H9 (cell line): ENCODE data around the gene TTYH1. TPM values are rescaled to one million over a fixed set of nuclear protein-coding genes. Genes with fewer than 3 reads are reported as not detected.

Experiments
- DNase-seq: peaks from one replicate; pipeline ENCODE4 v3.0.0-alpha.2; 2017
- H2AFZ ChIP-seq: one replicate; pipeline ENCODE4 v1.6.1; 2013; ENCODE audit warnings: mild to moderate bottlenecking, low read length, control low read depth, moderate library complexity
- H2AK5ac ChIP-seq: 2 replicates; pipeline ENCODE4 v1.6.1; 2013; ENCODE audit warnings: low read length, control low read depth, mixed read lengths; ENCODE audit not compliant: insufficient read length
- H2BK120ac ChIP-seq: one replicate; pipeline ENCODE4 v1.6.1; 2013; ENCODE audit warnings: low read depth, mild to moderate bottlenecking, low read length, control low read depth, inconsistent platforms; ENCODE audit not compliant: poor library complexity, severe bottlenecking
- H2BK12ac ChIP-seq: 2 replicates; pipeline ENCODE4 v1.6.1; 2013; ENCODE audit warnings: low read length, control low read depth, mixed read lengths, low read depth; ENCODE audit not compliant: insufficient read length
- H2BK15ac ChIP-seq: 2 replicates; pipeline ENCODE4 v1.6.1; 2013; ENCODE audit warnings: low read depth, low read length, control low read depth
- H2BK20ac ChIP-seq: one replicate; pipeline ENCODE4 v1.6.1; 2013; ENCODE audit warnings: low read depth, mild to moderate bottlenecking, low read length, control low read depth, inconsistent platforms; ENCODE audit not compliant: poor library complexity, severe bottlenecking
- H2BK5ac ChIP-seq: 2 replicates; pipeline ENCODE4 v1.6.1; 2013; ENCODE audit warnings: low read length, control low read depth, mixed read lengths; ENCODE audit not compliant: insufficient read length
- H3K14ac ChIP-seq: 2 replicates; pipeline ENCODE4 v1.6.1; 2013; ENCODE audit warnings: low read length, control low read depth; ENCODE audit not compliant: insufficient read depth
- H3K18ac ChIP-seq: 2 replicates; pipeline ENCODE4 v1.6.1; 2013; ENCODE audit warnings: low read depth, mild to moderate bottlenecking, mixed read lengths, low read length, control low read depth; ENCODE audit not compliant: insufficient read length
- H3K23ac ChIP-seq: 2 replicates; pipeline ENCODE4 v1.6.1; 2013; ENCODE audit warnings: low read length, control low read depth, mixed read lengths, low read depth; ENCODE audit not compliant: insufficient read length
- H3K23me2 ChIP-seq: 2 replicates; pipeline ENCODE4 v1.6.1; 2013; ENCODE audit warnings: low read depth, mild to moderate bottlenecking, mixed read lengths, low read length, control low read depth; ENCODE audit not compliant: insufficient read length, poor library complexity, severe bottlenecking
- H3K27ac ChIP-seq: 2 replicates; pipeline ENCODE4 v1.5.1; 2013; ENCODE audit warnings: low read length, control low read depth, mixed read lengths, low read depth; ENCODE audit not compliant: insufficient read length
- H3K27me3 ChIP-seq: 2 replicates; pipeline ENCODE4 v1.6.1; 2013; ENCODE audit warnings: low read length, control low read depth, inconsistent platforms; ENCODE audit not compliant: insufficient read depth
- H3K4ac ChIP-seq: 2 replicates; pipeline ENCODE4 v1.6.1; 2013; ENCODE audit warnings: low read depth, mild to moderate bottlenecking, control low read depth, inconsistent platforms, low read length, moderate library complexity
- H3K4me1 ChIP-seq: 2 replicates; pipeline ENCODE4 v1.6.1; 2013; ENCODE audit warnings: low read length, control low read depth, inconsistent platforms; ENCODE audit not compliant: insufficient read depth
- H3K4me2 ChIP-seq: 2 replicates; pipeline ENCODE4 v1.6.1; 2013; ENCODE audit warnings: low read length, control low read depth, mixed read lengths; ENCODE audit not compliant: insufficient read length, insufficient read depth
- H3K56ac ChIP-seq: 2 replicates; pipeline ENCODE4 v1.6.1; 2013; ENCODE audit warnings: low read depth, mild to moderate bottlenecking, mixed read lengths, low read length, control low read depth; ENCODE audit not compliant: insufficient read length
- H3K79me1 ChIP-seq: 2 replicates; pipeline ENCODE4 v1.6.1; 2013; ENCODE audit warnings: low read depth, mild to moderate bottlenecking, moderate library complexity, low read length, control low read depth, inconsistent platforms; ENCODE audit not compliant: insufficient read depth, poor library complexity, severe bottlenecking
- H3K79me2 ChIP-seq: 2 replicates; pipeline ENCODE4 v1.6.1; 2013; ENCODE audit warnings: low read length, control low read depth, inconsistent platforms; ENCODE audit not compliant: insufficient read depth
- H3K9ac ChIP-seq: 2 replicates; pipeline ENCODE4 v1.6.1; 2013; ENCODE audit warnings: low read length, control low read depth, mixed read lengths; ENCODE audit not compliant: insufficient read length; ENCODE audit errors: extremely low read depth
- H3K9me3 ChIP-seq: one replicate; pipeline ENCODE4 v1.6.1; 2013; ENCODE audit warnings: low read depth, low read length, inconsistent platforms; ENCODE audit not compliant: control insufficient read depth
- H3T11ph ChIP-seq: one replicate; pipeline ENCODE4 v1.6.1; 2013; ENCODE audit warnings: mild to moderate bottlenecking, low read length, control low read depth, inconsistent platforms
- H4K20me1 ChIP-seq: one replicate; pipeline ENCODE4 v1.6.1; 2013; ENCODE audit not compliant: control insufficient read depth, insufficient read length, insufficient read depth
- H4K5ac ChIP-seq: 2 replicates; pipeline ENCODE4 v1.6.1; 2013; ENCODE audit warnings: low read depth, mild to moderate bottlenecking, mixed read lengths, low read length, control low read depth; ENCODE audit not compliant: insufficient read length
- H4K8ac ChIP-seq: replicated peaks from 2 replicates; pipeline ENCODE4 v1.6.1; 2013; ENCODE audit warnings: low read length, control low read depth, mixed read lengths, low read depth; ENCODE audit not compliant: insufficient read length
- H4K91ac ChIP-seq: 2 replicates; pipeline ENCODE4 v1.6.1; 2013; ENCODE audit warnings: low read depth, mild to moderate bottlenecking, moderate library complexity, mixed read lengths, low read length, control low read depth; ENCODE audit not compliant: insufficient read length
- H3K27ac Mint-ChIP-seq, 3 experiments: 2 replicates in 2 of 3; 3 replicates in 1 of 3; pipeline ENCODE4 v1.8.0; 2020 to 2021; ENCODE audit warnings: mixed read lengths in 3 of 3, mild to moderate bottlenecking in 1 of 3, moderate library complexity in 1 of 3
- H3K27me3 Mint-ChIP-seq: 2 replicates; pipeline ENCODE4 v1.8.0; 2021; ENCODE audit warnings: low read depth, mild to moderate bottlenecking, moderate library complexity, mixed read lengths
- H3K36me3 Mint-ChIP-seq, 3 experiments: 2 replicates in 2 of 3; 3 replicates in 1 of 3; pipeline ENCODE4 v1.8.0; 2020 to 2021; ENCODE audit warnings: low read depth in 3 of 3, mixed read lengths in 3 of 3; ENCODE audit not compliant: insufficient read depth in 1 of 3
- H3K4me1 Mint-ChIP-seq, 2 experiments: 2 replicates each; pipeline ENCODE4 v1.8.0; 2020; ENCODE audit warnings: mixed read lengths in 2 of 2
- H3K4me3 Mint-ChIP-seq, 2 experiments: 2 replicates in 1 of 2; 3 replicates in 1 of 2; pipeline ENCODE4 v1.8.0; 2020 to 2021; ENCODE audit warnings: mild to moderate bottlenecking in 2 of 2, mixed read lengths in 2 of 2, moderate library complexity in 1 of 2
- H3K9me3 Mint-ChIP-seq, 2 experiments: 2 replicates in 1 of 2; 3 replicates in 1 of 2; pipeline ENCODE4 v1.8.0; 2020; ENCODE audit warnings: mild to moderate bottlenecking in 2 of 2, mixed read lengths in 2 of 2, moderate library complexity in 1 of 2
- CTCF ChIP-seq: fragments of 200-600 bp; sonication (generic); conservative IDR thresholded peaks from 3 replicates; pipeline ENCODE4 v1.8.0; 2021; ENCODE audit warnings: antibody characterized with exemption, mild to moderate bottlenecking
- WGBS: extraction: QIAGEN DNeasy Blood & Tissue Kit; methylation state at CpG from one replicate; pipeline ENCODE4 v1.1.7; 2013; ENCODE audit warnings: missing lambda C conversion rate, low lambda C conversion rate, mixed read lengths; ENCODE audit not compliant: insufficient read length; ENCODE audit errors: extremely low coverage; 5-methylcytosine and 5-hydroxymethylcytosine counted together
- total RNA-seq: library from RNA; stranded (reverse); gene quantifications from 2 replicates; pipeline ENCODE4 v1.2.1, GENCODE V29; 2021

The TTYH1 gene
- total RNA-seq, 1 experiment from 2014 or later: 47.1 TPM

GRCh38 chr19:54389553-54389952 is 25.7 kb upstream of the TTYH1 start:
- Histone ChIP-seq H3K79me1 (no peaks in the 10 kb centered on the region), H2BK12ac (no peak overlapping the region), H3K27me3 (peaks cover 2% of the 10 kb centered on the region; the same call in 1 of the 2 replicates), H3K14ac (no peak overlapping the region), H2BK120ac (no peak overlapping the region), H4K20me1 (no peaks in the 10 kb centered on the region), H2BK20ac (no peak overlapping the region), H4K5ac (no peak overlapping the region), H3K23ac (no peak overlapping the region), H3K9me3 (no peaks in the 10 kb centered on the region), H3T11ph (no peak overlapping the region), H3K23me2 (no peaks in the 10 kb centered on the region), H4K91ac (no peak overlapping the region), H2AFZ (no peak overlapping the region), H3K4me1 (no peaks in the 10 kb centered on the region), H3K4ac (no peak overlapping the region), H3K4me2 (no peak overlapping the region), H2AK5ac (no peak overlapping the region), H2BK15ac (no peak overlapping the region), H3K79me2 (no peaks in the 10 kb centered on the region), H3K9ac (no peak overlapping the region), H3K18ac (no peak overlapping the region), H3K27ac (no peak overlapping the region), H4K8ac (no peak overlapping the region), H2BK5ac (no peak overlapping the region), H3K56ac (no peak overlapping the region)
- H3K4me3 Mint-ChIP-seq: no peak overlapping the region
- no peak overlapping the region for H3K27ac Mint-ChIP-seq
- WGBS: no CpG with 5 or more reads among the region's 4 CpGs
- peaks cover 16 to 20% of the 10 kb centered on the region in 2 experiments for H3K4me1 Mint-ChIP-seq
- TF ChIP-seq CTCF: no peak
- DNase-seq: no peak
- H3K36me3 Mint-ChIP-seq: no peaks in the 10 kb centered on the region
- peaks cover 63% of the 10 kb centered on the region for H3K27me3 Mint-ChIP-seq
- H3K9me3 Mint-ChIP-seq: peaks cover 2 to 33% of the 10 kb centered on the region in 2 experiments; a peak in 2 of 5 replicates
